ENCODE results near the gene ADAM19.

Gene ADAM19

GRCh38 chr5:157561110-157561509 lies 14.5 kb downstream of the ADAM19 start:
- DNase-seq, result no peak

- DNase-seq, result no peak
These were observed 16.3 kb downstream of the ADAM19 start for GRCh38 chr5:157559301-157559700.

- no peak for DNase-seq
These were observed 16.9 kb downstream of the ADAM19 start for GRCh38 chr5:157558681-157559080.

- DNase-seq, result no peak
These were observed 17.5 kb downstream of the ADAM19 start for GRCh38 chr5:157558041-157558595.

GRCh38 chr5:157556615-157557418 lies 18.8 kb downstream of the ADAM19 start:
- DNase-seq, result no peak

- no peak for DNase-seq
These were observed 20.4 kb downstream of the ADAM19 start for GRCh38 chr5:157555037-157555640.

GRCh38 chr5:157554179-157555036 lies 21.2 kb downstream of the ADAM19 start:
- DNase-seq, result no peak

GRCh38 chr5:157552650-157553049 lies 22.9 kb downstream of the ADAM19 start:
- DNase-seq, result no peak

- no peak for DNase-seq
These were observed 24.9 kb downstream of the ADAM19 start for GRCh38 chr5:157550663-157551062.

GRCh38 chr5:157549954-157550549 lies 25.5 kb downstream of the ADAM19 start:
- no peak for DNase-seq

GRCh38 chr5:157549283-157549629 lies 26.3 kb downstream of the ADAM19 start:
- DNase-seq, result no peak

- DNase-seq, result no peak
These were observed 26.9 kb downstream of the ADAM19 start for GRCh38 chr5:157548513-157549282.

- DNase-seq, result no peak
These were observed 27.5 kb downstream of the ADAM19 start for GRCh38 chr5:157547941-157548512.

GRCh38 chr5:157546456-157547100 lies 29.0 kb downstream of the ADAM19 start:
- no peak for DNase-seq

GRCh38 chr5:157545610-157546310 lies 29.8 kb downstream of the ADAM19 start:
- no peak for DNase-seq

GRCh38 chr5:157544623-157544989 lies 31.0 kb downstream of the ADAM19 start:
- no peak for DNase-seq

- DNase-seq, result no peak
These were observed 31.6 kb downstream of the ADAM19 start for GRCh38 chr5:157543825-157544622.

GRCh38 chr5:157542282-157543000 lies 33.1 kb downstream of the ADAM19 start:
- DNase-seq, result no peak

Data from NCI-H524 treated with DMSO at 0.1 percent for 48 hours (cell line).